Neural progenitor cell (in vitro differentiated cells): ENCODE results near the gene CDK13. TPM values are rescaled to one million over a fixed set of nuclear protein-coding genes. Genes with fewer than 3 reads are reported as not detected.

Source experiments
- DNase-seq: peaks from one replicate; pipeline ENCODE4 v3.0.0-alpha.2; 2016; ENCODE audit warnings: low spot score
- H2AFZ ChIP-seq: fragments of 200-600 bp; sonication (generic); replicated peaks from 2 replicates; pipeline ENCODE4 v1.6.1; 2016; ENCODE audit warnings: antibody characterized with exemption
- H3F3A ChIP-seq: fragments of 200-600 bp; sonication (generic); 2 replicates; pipeline ENCODE4 v1.6.1; 2016; ENCODE audit warnings: antibody characterized with exemption, low read depth
- H3K27ac ChIP-seq: fragments of 200-600 bp; sonication (generic); 2 replicates; pipeline ENCODE4 v1.5.1; 2016; ENCODE audit warnings: mild to moderate bottlenecking
- H3K27me3 ChIP-seq: fragments of 200-600 bp; sonication (generic); 2 replicates; pipeline ENCODE4 v1.6.1; 2016; ENCODE audit warnings: mild to moderate bottlenecking, moderate library complexity
- H3K36me3 ChIP-seq: fragments of 200-600 bp; sonication (generic); 2 replicates; pipeline ENCODE4 v1.5.1; 2016
- H3K4me1 ChIP-seq: fragments of 200-600 bp; sonication (generic); 2 replicates; pipeline ENCODE4 v1.6.1; 2016; ENCODE audit warnings: mixed run types
- H3K4me2 ChIP-seq: fragments of 200-600 bp; sonication (generic); 2 replicates; pipeline ENCODE4 v1.6.1; 2016
- H3K4me3 ChIP-seq: fragments of 200-600 bp; sonication (generic); 2 replicates; pipeline ENCODE4 v1.5.1; 2016
- H3K79me2 ChIP-seq: fragments of 200-600 bp; sonication (generic); 2 replicates; pipeline ENCODE4 v1.6.1; 2016; ENCODE audit warnings: low read depth
- H3K9ac ChIP-seq: fragments of 200-600 bp; sonication (generic); 2 replicates; pipeline ENCODE4 v1.6.1; 2016
- H3K9me3 ChIP-seq: fragments of 200-600 bp; sonication (generic); 2 replicates; pipeline ENCODE4 v1.5.1; 2016; ENCODE audit warnings: low read depth
- H4K20me1 ChIP-seq: fragments of 200-600 bp; sonication (generic); 2 replicates; pipeline ENCODE4 v1.6.1; 2016; ENCODE audit warnings: low read depth
- H3K27ac Mint-ChIP-seq: 3 replicates; pipeline ENCODE4 v1.8.0; 2021; ENCODE audit warnings: mixed read lengths
- H3K27me3 Mint-ChIP-seq: 2 replicates; pipeline ENCODE4 v1.8.0; 2022; ENCODE audit warnings: low read depth, mild to moderate bottlenecking, inconsistent platforms, moderate library complexity, mixed read lengths; ENCODE audit not compliant: insufficient read depth
- H3K36me3 Mint-ChIP-seq: 3 replicates; pipeline ENCODE4 v1.8.0; 2021; ENCODE audit warnings: mixed read lengths
- H3K4me1 Mint-ChIP-seq: 3 replicates; pipeline ENCODE4 v1.8.0; 2021; ENCODE audit warnings: mixed read lengths
- H3K4me3 Mint-ChIP-seq: 3 replicates; pipeline ENCODE4 v1.8.0; 2021; ENCODE audit warnings: mild to moderate bottlenecking, moderate library complexity, mixed read lengths
- H3K9me3 Mint-ChIP-seq: 3 replicates; pipeline ENCODE4 v1.8.0; 2020; ENCODE audit warnings: mixed read lengths
- CTCF ChIP-seq: fragments of 200-600 bp; sonication (generic); IDR thresholded peaks from 2 replicates; pipeline ENCODE4 v1.5.1; 2017; ENCODE audit warnings: antibody characterized with exemption, mild to moderate bottlenecking
- EZH2 ChIP-seq: fragments of 200-600 bp; sonication (generic); IDR thresholded peaks from 2 replicates; pipeline ENCODE4 v1.6.1; 2017; ENCODE audit warnings: antibody characterized with exemption, mild to moderate bottlenecking, moderate library complexity
- EZH2phosphoT487 ChIP-seq: fragments of 200-600 bp; sonication (generic); IDR thresholded peaks from 2 replicates; pipeline ENCODE4 v1.6.1; 2017; ENCODE audit warnings: antibody characterized with exemption
- total RNA-seq: library from RNA; depleted of rRNA; stranded (reverse); fragments of >200 nt; gene quantifications from 2 replicates; pipeline ENCODE4 v1.2.3, GENCODE V29; 2015; ENCODE audit warnings: low replicate concordance

Gene CDK13
- total RNA-seq, 1 donor from 2014 or later, result 75.5 TPM

DNA sequence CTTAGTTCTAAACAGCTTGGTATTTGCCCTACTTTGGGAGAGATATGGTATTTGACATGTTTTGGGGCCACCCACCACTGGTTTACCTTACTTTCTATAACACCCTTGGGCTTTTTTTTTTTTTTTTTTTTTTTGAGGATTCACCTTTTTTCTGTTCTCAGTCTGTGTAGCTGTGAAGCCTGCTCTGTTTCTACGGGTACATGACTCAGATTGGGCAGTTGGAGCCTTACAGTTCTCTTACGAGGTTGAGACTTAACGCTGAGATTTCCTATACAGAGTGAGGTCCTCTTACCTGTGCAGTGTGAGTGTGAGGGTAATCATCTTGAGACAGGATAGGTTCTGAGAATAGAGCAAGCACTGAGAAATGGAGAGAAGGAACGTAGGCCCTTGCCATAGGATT lies 77.5 kb downstream of the CDK13 start:
- H3K9ac ChIP-seq, result no peak overlapping the region
- H3K36me3 ChIP-seq, result no peaks in the 10 kb centered on the region
- H3K9me3 ChIP-seq, result no peaks in the 10 kb centered on the region
- H3K36me3 Mint-ChIP-seq, result peaks cover 27% of the 10 kb centered on the region
- no peak overlapping the region for H3K4me3 ChIP-seq
- no peaks in the 10 kb centered on the region for H3F3A ChIP-seq
- no peaks in the 10 kb centered on the region for H3K79me2 ChIP-seq
- no peak overlapping the region for H3K4me3 Mint-ChIP-seq
- TF ChIP-seq CTCF (no peak), EZH2phosphoT487 (no peak), EZH2 (no peak)
- H3K27ac ChIP-seq, result no peak overlapping the region
- H3K27me3 ChIP-seq, result no peaks in the 10 kb centered on the region
- H3K4me1 ChIP-seq, result no peaks in the 10 kb centered on the region
- H3K4me2 ChIP-seq, result no peak overlapping the region
- H3K9me3 Mint-ChIP-seq, result no peaks in the 10 kb centered on the region
- no peak overlapping the region for H3K27ac Mint-ChIP-seq
- H3K4me1 Mint-ChIP-seq, result no peaks in the 10 kb centered on the region
- no peak for DNase-seq
- H4K20me1 ChIP-seq, result no peaks in the 10 kb centered on the region
- no peaks in the 10 kb centered on the region for H3K27me3 Mint-ChIP-seq
- H2AFZ ChIP-seq, result no peak overlapping the region

- Histone ChIP-seq H3K27ac (no peak overlapping the region), H3K9ac (no peak overlapping the region), H3F3A (no peaks in the 10 kb centered on the region), H3K9me3 (no peaks in the 10 kb centered on the region), H3K4me1 (no peaks in the 10 kb centered on the region), H3K36me3 (peaks cover 7% of the 10 kb centered on the region), H4K20me1 (no peaks in the 10 kb centered on the region), H3K27me3 (no peaks in the 10 kb centered on the region), H2AFZ (no peak overlapping the region), H3K79me2 (peaks cover 6% of the 10 kb centered on the region), H3K4me2 (no peak overlapping the region), H3K4me3 (no peak overlapping the region)
- no peaks in the 10 kb centered on the region for H3K4me1 Mint-ChIP-seq
- no peak for DNase-seq
- H3K9me3 Mint-ChIP-seq, result no peaks in the 10 kb centered on the region
- H3K4me3 Mint-ChIP-seq, result no peak overlapping the region
- no peak overlapping the region for H3K27ac Mint-ChIP-seq
- peaks cover 2% of the 10 kb centered on the region for H3K27me3 Mint-ChIP-seq
- no peak for TF ChIP-seq EZH2phosphoT487
- TF ChIP-seq CTCF, result no peak
- TF ChIP-seq EZH2, result no peak
- peaks cover 35% of the 10 kb centered on the region for H3K36me3 Mint-ChIP-seq
Measured at GRCh38 chr7:40033826-40034225, 83.8 kb downstream of the CDK13 start.

- no peak for DNase-seq
- Mint-ChIP-seq H3K27me3 (no peaks in the 10 kb centered on the region), H3K9me3 (no peaks in the 10 kb centered on the region), H3K4me3 (no peak overlapping the region), H3K4me1 (no peaks in the 10 kb centered on the region), H3K36me3 (peaks cover 12% of the 10 kb centered on the region), H3K27ac (no peak overlapping the region)
- no peaks in the 10 kb centered on the region for H3F3A ChIP-seq
- H2AFZ ChIP-seq, result no peak overlapping the region
- no peaks in the 10 kb centered on the region for H3K36me3 ChIP-seq
- H3K4me1 ChIP-seq, result no peaks in the 10 kb centered on the region
- H3K27me3 ChIP-seq, result no peaks in the 10 kb centered on the region
- no peak overlapping the region for H3K27ac ChIP-seq
- H3K9me3 ChIP-seq, result no peaks in the 10 kb centered on the region
- no peaks in the 10 kb centered on the region for H4K20me1 ChIP-seq
- no peak overlapping the region for H3K4me2 ChIP-seq
- H3K4me3 ChIP-seq, result no peak overlapping the region
- TF ChIP-seq CTCF, result no peak
- TF ChIP-seq EZH2, result no peak
- no peak for TF ChIP-seq EZH2phosphoT487
- H3K79me2 ChIP-seq, result no peaks in the 10 kb centered on the region
- no peak overlapping the region for H3K9ac ChIP-seq
Measured at GRCh38 chr7:40041456-40041855, 91.4 kb downstream of the CDK13 start.

GRCh38 chr7:40043164-40043563 lies 93.1 kb downstream of the CDK13 start:
- no peak overlapping the region for H3K4me2 ChIP-seq
- Mint-ChIP-seq H3K4me1 (no peaks in the 10 kb centered on the region), H3K27me3 (no peaks in the 10 kb centered on the region), H3K9me3 (no peaks in the 10 kb centered on the region), H3K27ac (no peak overlapping the region), H3K4me3 (no peak overlapping the region), H3K36me3 (peaks cover 3% of the 10 kb centered on the region)
- TF ChIP-seq CTCF (no peak), EZH2 (no peak), EZH2phosphoT487 (no peak)
- H3K27ac ChIP-seq, result no peak overlapping the region
- no peaks in the 10 kb centered on the region for H3F3A ChIP-seq
- H3K79me2 ChIP-seq, result no peaks in the 10 kb centered on the region
- no peaks in the 10 kb centered on the region for H3K9me3 ChIP-seq
- no peaks in the 10 kb centered on the region for H3K4me1 ChIP-seq
- no peaks in the 10 kb centered on the region for H3K27me3 ChIP-seq
- H3K9ac ChIP-seq, result no peak overlapping the region
- no peaks in the 10 kb centered on the region for H4K20me1 ChIP-seq
- no peak overlapping the region for H2AFZ ChIP-seq
- no peak for DNase-seq
- H3K36me3 ChIP-seq, result no peaks in the 10 kb centered on the region
- H3K4me3 ChIP-seq, result no peak overlapping the region
